Right atrium auricular region (tissue), 2 donors: Measurements from ENCODE around the gene GNPDA2. TPM values are rescaled to one million over a fixed set of nuclear protein-coding genes. Genes with fewer than 3 reads are reported as not detected.

Experiments used
- DNase-seq: peaks from one replicate; pipeline ENCODE4 v3.0.0-alpha.2; 2019; ENCODE audit warnings: low spot score
- H3K27ac ChIP-seq, 2 donors: fragments of 200-600 bp; sonication (generic); 1 replicate in 1 of 2; 2 replicates in 1 of 2; pipeline ENCODE4 v1.5.1; 2016 to 2019
- H3K27me3 ChIP-seq, 2 donors: fragments of 200-600 bp; sonication (generic); one replicate each; pipeline versions ENCODE4 v1.5.1 to v1.6.0; 2017 to 2019
- H3K36me3 ChIP-seq: fragments of 200-600 bp; sonication (generic); one replicate; pipeline ENCODE4 v1.5.1; 2016
- H3K4me1 ChIP-seq, 2 donors: fragments of 200-600 bp; sonication (generic); one replicate each; pipeline versions ENCODE4 v1.5.1 to v1.6.0; 2017 to 2019
- H3K4me3 ChIP-seq, 2 donors: fragments of 200-600 bp; sonication (generic); 1 replicate in 1 of 2; 2 replicates in 1 of 2; pipeline ENCODE4 v1.5.1; 2017 to 2019; ENCODE audit warnings: mild to moderate bottlenecking in 1 of 2, moderate library complexity in 1 of 2
- H3K9me3 ChIP-seq, 2 donors: fragments of 200-600 bp; sonication (generic); one replicate each; pipeline ENCODE4 v1.5.1; 2019
- CTCF ChIP-seq, 2 donors: fragments of 200-600 bp; sonication (generic); IDR thresholded peaks; one replicate each; pipeline ENCODE4 v1.5.1; 2019; ENCODE audit warnings: antibody characterized with exemption in 2 of 2
- total RNA-seq, 2 donors: library from RNA; depleted of rRNA; stranded (reverse); fragments of >200 nt; gene quantifications; one replicate each; pipeline ENCODE4 v1.1.0, GENCODE V29; 2016

GNPDA2 gene
- total RNA-seq, 2 donors from 2014 or later: 11.6 to 13.8 TPM

GRCh38 chr4:44727471-44727870 lies 1.1 kb upstream of the GNPDA2 start:
- no peaks in the 10 kb centered on the region for H3K9me3 ChIP-seq
- no peak for TF ChIP-seq CTCF (IDR thresholded peaks at IDR 0.05)
- H3K4me1 ChIP-seq: peaks cover 0 to 15% of the 10 kb centered on the region in 2 donors
- no peak overlapping the region for H3K4me3 ChIP-seq
- H3K27ac ChIP-seq: no peak overlapping the region
- no peak for DNase-seq
- no peaks in the 10 kb centered on the region for H3K27me3 ChIP-seq
- H3K36me3 ChIP-seq: no peaks in the 10 kb centered on the region

GRCh38 chr4:44725726-44726037 lies 674 bp downstream of the GNPDA2 start:
- Histone ChIP-seq H3K27me3 (no peaks in the 10 kb centered on the region), H3K9me3 (no peaks in the 10 kb centered on the region), H3K36me3 (no peaks in the 10 kb centered on the region), H3K4me1 (peaks cover 0 to 15% of the 10 kb centered on the region in 2 donors), H3K27ac (peak overlapping the region; percentile 88 to 91), H3K4me3 (peak overlapping the region; percentile 92 to 95)
- DNase-seq: no peak
- no peak for TF ChIP-seq CTCF (IDR thresholded peaks at IDR 0.05)

GRCh38 chr4:44725166-44725565 lies 1.2 kb downstream of the GNPDA2 start:
- no peaks in the 10 kb centered on the region for H3K36me3 ChIP-seq
- no peaks in the 10 kb centered on the region for H3K9me3 ChIP-seq
- no peaks in the 10 kb centered on the region for H3K27me3 ChIP-seq
- H3K4me3 ChIP-seq: peak overlapping the region; percentile 92 to 95
- peaks cover 0 to 15% of the 10 kb centered on the region in 2 donors for H3K4me1 ChIP-seq
- H3K27ac ChIP-seq: peak overlapping the region in 1 of 2 donors; percentile 91
- no peak for DNase-seq
- TF ChIP-seq CTCF (IDR thresholded peaks at IDR 0.05): no peak

GRCh38 chr4:44722001-44722400 lies 4.4 kb downstream of the GNPDA2 start:
- Histone ChIP-seq H3K27ac (no peak overlapping the region), H3K36me3 (no peaks in the 10 kb centered on the region), H3K4me1 (peaks cover 0 to 13% of the 10 kb centered on the region in 2 donors), H3K9me3 (no peaks in the 10 kb centered on the region), H3K27me3 (no peaks in the 10 kb centered on the region), H3K4me3 (no peak overlapping the region)
- no peak for DNase-seq
- TF ChIP-seq CTCF (IDR thresholded peaks at IDR 0.05): no peak

GRCh38 chr4:44720371-44720770 lies 6.0 kb downstream of the GNPDA2 start:
- no peak overlapping the region for H3K27ac ChIP-seq
- no peaks in the 10 kb centered on the region for H3K36me3 ChIP-seq
- no peak for DNase-seq
- TF ChIP-seq CTCF (IDR thresholded peaks at IDR 0.05): no peak
- no peak overlapping the region for H3K4me3 ChIP-seq
- H3K4me1 ChIP-seq: peaks cover 0 to 6% of the 10 kb centered on the region in 2 donors
- H3K9me3 ChIP-seq: no peaks in the 10 kb centered on the region
- no peaks in the 10 kb centered on the region for H3K27me3 ChIP-seq

- H3K27ac ChIP-seq: no peak overlapping the region
- no peaks in the 10 kb centered on the region for H3K36me3 ChIP-seq
- TF ChIP-seq CTCF (IDR thresholded peaks at IDR 0.05): no peak
- H3K27me3 ChIP-seq: no peaks in the 10 kb centered on the region
- DNase-seq: no peak
- no peaks in the 10 kb centered on the region for H3K9me3 ChIP-seq
- H3K4me3 ChIP-seq: no peak overlapping the region
- H3K4me1 ChIP-seq: no peaks in the 10 kb centered on the region
These were observed 9.8 kb downstream of the GNPDA2 start for GRCh38 chr4:44716597-44716996.
